Stimulated activated CD8-positive, alpha-beta memory T cell treated with anti-CD3 and anti-CD28 coated beads, Interleukin-7, amount 100 ng/mL, for 24 hours (primary cell): ENCODE results near the gene TAGLN2.

Experiments
- DNase-seq: peaks from one replicate; pipeline ENCODE4 v3.0.0-alpha.2; 2020; ENCODE audit warnings: low read depth

The TAGLN2 gene

GRCh38 chr1:159935305-159935704, 10.0 kb upstream of the TAGLN2 start:
- no peak for DNase-seq

- DNase-seq: no peak
Observed at GRCh38 chr1:159934136-159935039, 9.1 kb upstream of the TAGLN2 start.

DNA sequence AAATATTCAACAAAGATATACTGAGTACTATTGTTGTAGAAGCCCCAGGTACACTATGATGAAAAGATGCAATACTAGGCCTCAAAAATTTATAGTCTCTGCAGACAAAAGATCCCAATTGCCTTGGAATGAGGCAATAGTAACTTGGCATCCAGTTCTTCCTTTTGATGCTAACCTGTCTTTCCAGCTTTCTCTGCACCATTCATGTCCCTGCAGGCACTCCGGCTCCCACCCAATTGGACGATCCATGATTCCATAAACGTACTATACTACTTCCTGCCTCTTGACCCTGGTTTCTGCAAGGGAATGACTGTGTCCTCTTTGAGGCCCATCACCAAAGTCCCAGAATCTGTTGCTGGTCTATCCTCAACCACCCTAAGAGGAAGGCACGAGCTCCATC, 8.0 kb upstream of the TAGLN2 start:
- no peak for DNase-seq

- no peak for DNase-seq
Observed at GRCh38 chr1:159932296-159933285, 7.3 kb upstream of the TAGLN2 start.

DNA sequence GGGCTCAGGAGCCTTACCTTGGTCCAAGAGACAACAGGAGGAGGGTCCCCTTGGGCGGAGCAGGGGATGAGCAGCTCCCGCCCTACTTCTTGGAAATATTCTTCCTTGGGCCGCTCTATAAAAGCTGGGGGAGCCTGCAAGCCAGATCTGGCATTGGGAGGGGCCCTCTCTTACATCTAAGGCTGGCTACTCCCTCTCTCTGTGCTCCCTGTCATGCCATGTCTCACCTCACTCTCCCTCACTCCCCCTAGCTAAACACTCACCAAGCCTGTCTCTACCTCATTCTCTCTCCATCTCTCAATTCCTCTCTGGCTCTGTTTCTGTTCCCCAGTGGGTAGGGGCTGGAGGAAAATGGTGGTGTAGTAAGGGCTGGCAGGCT, 6.5 kb upstream of the TAGLN2 start:
- no peak for DNase-seq

DNA sequence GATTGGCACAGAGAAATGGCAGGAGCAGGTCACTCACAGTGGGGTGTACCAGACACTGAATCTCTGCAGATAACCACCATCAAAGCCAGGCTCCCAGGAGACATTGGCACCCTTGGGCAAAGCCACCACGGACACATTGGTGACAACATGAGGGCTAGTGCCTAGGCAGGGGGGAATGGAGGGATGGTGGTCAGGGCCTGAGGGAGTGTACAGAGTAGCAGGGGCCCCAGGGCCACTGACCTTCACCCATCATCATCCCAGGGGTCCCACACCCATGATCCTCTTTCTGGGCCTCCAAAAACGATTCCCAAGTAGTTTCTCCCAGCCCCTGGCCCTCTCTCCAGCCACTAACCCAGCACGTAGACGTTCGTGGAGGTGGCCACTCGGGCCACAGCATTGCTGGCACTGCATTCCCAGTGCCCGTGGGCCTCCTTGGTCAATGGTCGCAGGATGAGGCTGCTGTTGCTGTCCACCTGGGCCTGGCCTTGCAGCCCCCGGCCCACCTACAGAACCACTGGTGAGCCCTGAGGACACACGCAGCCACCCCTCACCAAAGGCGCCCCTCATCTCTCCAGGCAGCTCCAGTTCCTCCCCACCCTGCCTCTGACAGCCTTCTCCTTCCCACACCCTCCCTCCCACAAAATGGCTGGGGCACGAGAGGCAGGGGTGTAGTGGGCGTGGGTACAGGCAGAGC, 5.9 kb upstream of the TAGLN2 start:
- DNase-seq: no peak

DNA sequence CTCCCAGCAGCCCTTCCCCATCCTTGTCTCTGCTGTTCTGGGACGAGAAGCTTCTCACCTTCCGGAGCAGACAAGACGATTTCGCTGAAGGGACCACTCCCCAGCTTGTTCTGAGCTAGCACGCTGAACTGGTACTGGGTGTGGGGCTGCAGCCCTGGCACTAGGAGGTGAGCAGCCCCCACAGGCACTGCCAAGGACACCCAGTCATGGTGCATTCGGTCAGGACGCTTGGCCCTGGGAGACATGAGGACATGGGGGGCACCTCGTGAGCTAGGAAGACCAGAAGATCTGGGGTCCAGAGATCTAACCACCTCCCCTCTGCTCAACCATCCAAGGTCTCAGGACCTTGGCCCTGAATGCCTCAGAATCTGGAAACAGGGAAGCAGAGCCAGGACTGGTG, 5.3 kb upstream of the TAGLN2 start:
- DNase-seq: no peak

- DNase-seq: no peak
Observed at GRCh38 chr1:159930216-159930615, 4.9 kb upstream of the TAGLN2 start.

- no peak for DNase-seq
Observed at GRCh38 chr1:159929155-159930051, 4.1 kb upstream of the TAGLN2 start.

GRCh38 chr1:159928491-159929050, 3.3 kb upstream of the TAGLN2 start:
- no peak for DNase-seq

GRCh38 chr1:159927849-159928431, 2.6 kb upstream of the TAGLN2 start:
- no peak for DNase-seq

DNA sequence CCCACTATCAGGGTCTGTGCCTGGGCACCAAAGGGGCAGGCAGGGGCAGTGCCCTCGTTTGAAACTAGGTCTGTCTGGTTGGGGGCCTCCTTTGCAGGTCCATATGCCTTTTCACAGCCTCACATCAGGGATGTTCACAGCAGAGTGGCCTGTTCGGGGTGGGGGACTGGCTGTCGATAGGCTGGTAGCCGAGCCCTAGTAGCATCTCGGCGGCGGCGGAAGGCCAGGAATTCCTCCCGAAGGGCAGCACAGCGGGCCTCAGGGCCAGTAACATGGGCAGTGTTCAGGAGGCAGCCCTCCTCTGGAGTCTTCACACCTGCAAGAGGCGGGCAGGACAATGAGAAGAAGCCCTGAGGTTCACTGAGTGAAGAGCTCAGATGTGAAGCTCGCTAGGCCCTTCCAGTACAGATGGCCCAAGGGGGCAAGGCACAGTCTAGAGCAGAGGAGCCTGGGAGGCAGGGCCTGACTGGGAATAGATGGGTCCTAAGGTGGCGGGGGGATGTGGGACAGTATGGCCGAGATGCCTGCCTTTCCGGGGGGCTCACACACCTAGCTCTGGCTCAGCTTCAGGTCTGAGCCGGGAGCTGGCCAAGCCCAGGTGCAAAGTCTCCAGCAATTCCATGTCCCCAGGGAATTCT, 2.0 kb upstream of the TAGLN2 start:
- no peak for DNase-seq

GRCh38 chr1:159925719-159926078, 392 bp upstream of the TAGLN2 start:
- DNase-seq: no peak

DNA sequence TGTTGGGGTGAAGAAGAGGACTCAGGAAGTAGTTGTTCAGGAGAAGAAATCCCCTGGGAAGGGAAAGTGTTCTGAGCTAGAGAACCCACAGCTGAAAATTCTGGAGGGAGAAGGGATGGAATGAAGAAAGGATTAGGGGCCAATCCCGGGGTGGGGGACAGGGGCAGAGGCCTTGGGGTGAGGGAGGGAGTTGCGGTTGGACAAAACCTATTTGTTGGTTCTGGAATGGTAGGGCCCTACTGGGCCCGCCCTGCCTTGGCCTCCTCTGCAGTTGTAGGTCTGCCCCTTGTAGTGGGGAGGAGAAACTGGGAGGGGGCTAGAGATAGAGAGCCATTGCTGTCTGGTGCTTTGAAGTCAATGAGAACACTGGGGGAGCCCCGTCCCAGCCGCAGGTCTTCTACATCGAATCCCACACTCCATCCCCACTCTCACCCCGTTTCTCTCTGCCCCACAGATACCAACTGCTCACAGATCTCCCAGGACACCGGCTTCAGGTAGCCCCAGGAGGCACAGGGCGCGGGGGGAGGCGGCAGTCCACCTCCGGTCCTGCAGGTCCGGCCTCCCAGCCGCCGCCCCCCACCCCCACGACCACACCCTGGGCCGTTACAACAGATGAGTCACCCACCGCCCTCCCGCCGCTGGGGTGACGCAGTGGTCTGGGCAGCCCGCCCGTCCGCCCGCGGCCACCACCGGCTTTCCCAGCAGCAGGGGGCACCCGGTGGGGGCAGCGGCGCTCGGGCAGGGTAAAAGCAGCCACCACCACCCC, 1.1 kb downstream of the TAGLN2 start:
- DNase-seq: peak; percentile 36

- DNase-seq: peak; percentile 62
Observed at GRCh38 chr1:159923203-159924024, 1.9 kb downstream of the TAGLN2 start.

- no peak for DNase-seq
Observed at GRCh38 chr1:159922511-159923202, 2.6 kb downstream of the TAGLN2 start.

GRCh38 chr1:159921700-159922504, 3.4 kb downstream of the TAGLN2 start:
- DNase-seq: no peak
